Measurements from ENCODE around the gene OR52E5.

Gene OR52E5

DNA sequence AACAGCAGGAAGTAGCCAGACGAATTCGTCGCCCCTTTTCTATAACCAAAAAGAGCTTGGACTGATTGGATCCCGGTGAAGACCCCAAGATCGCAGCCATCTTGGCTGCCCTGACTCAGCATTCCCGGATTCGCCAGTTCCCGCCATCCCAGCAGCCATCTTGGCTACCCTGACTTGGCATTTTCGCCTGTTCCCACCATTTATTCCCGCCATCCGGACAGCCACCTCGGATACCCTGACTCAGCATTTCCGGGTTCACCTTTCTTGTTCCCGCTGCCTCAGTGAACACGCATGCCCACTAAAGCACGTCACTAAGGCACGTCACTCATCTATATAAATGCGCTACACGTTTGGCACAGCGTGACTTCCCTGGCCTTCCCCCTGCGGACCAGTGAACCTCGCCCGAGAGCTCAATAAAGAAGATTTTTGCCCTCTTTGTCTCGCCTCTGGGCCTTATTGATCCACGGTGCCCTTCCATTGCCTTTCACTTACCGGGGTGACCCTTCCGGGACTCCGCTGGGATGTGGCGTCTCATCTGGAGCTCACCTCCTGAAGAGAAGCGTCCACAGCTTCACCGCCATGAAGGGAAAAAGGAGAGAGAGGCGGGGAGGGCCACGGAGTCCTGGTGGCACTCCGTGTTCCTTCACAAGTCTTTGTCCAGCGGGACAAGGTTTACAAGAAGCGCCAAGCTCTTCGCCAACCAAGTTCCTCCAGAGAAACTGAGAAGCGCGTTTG is 45.0 kb downstream of the OR52E5 start:
- DNase-seq = no peak

DNA sequence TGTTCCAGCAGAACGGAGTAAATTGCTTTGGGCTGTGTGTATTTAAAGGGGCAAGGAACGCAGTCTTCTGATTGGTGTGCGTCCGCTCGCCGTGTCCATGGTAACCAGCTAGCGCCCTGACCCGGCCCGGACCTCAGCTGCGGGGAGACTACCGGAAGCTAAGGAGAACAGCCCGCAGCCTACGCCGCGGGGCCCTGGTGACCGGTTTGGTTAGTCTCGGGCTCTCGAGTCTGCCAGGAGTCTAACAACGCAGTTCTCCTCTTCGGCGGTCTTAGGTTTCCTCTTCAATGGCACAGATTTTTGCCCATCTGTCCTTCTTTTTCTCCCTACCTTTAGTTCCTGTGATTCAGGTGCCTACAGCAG is 45.6 kb downstream of the OR52E5 start:
- no peak for DNase-seq

DNA sequence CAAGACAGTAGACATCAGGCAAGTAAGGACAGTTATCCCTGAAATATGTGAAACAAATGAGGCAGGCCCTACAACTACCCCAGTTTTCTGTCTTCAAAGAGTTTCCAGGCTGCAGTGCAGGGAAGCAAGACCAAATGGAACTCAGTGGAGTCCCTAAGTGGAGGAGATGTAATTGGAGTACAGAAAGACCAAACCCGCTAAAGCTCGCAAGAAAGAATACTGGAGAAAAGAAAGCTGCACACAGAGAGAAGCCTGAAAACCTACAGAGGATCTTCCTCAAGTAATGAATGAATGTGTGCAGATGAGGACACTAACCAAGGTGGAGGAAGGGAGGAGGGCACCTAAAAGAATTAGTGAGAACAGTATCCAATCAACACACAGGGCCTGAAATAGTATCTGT is 47.7 kb downstream of the OR52E5 start:
- DNase-seq = no peak

DNA sequence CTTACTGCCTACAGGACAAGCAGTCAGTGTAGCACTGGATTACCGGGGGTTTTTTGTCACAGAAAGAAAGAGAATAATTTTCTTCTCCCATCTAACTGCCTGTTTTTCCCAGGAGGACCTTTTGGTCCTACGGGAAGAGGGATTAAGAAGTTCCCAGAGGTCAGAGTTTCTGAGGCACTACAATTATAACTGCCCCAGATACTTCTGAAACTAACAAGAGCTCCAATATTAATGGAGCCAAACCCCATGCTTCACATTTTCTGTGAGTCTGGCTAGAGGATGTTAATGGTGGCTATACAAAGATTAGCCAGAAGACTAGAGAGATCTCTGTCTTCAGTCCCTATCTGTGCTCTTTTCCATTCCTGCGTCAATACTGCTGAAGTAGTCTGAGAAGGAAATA is 48.9 kb downstream of the OR52E5 start, which contains the start of gene OR56A3:
TSS of gene OR56A3 (plus strand) at position 301 of the 400 bp plus-strand sequence. CDS start 5,096 bp downstream, outside the sequence.
- no peak for DNase-seq
